Measurements from ENCODE around the gene NAPA.

Gene NAPA

DNA sequence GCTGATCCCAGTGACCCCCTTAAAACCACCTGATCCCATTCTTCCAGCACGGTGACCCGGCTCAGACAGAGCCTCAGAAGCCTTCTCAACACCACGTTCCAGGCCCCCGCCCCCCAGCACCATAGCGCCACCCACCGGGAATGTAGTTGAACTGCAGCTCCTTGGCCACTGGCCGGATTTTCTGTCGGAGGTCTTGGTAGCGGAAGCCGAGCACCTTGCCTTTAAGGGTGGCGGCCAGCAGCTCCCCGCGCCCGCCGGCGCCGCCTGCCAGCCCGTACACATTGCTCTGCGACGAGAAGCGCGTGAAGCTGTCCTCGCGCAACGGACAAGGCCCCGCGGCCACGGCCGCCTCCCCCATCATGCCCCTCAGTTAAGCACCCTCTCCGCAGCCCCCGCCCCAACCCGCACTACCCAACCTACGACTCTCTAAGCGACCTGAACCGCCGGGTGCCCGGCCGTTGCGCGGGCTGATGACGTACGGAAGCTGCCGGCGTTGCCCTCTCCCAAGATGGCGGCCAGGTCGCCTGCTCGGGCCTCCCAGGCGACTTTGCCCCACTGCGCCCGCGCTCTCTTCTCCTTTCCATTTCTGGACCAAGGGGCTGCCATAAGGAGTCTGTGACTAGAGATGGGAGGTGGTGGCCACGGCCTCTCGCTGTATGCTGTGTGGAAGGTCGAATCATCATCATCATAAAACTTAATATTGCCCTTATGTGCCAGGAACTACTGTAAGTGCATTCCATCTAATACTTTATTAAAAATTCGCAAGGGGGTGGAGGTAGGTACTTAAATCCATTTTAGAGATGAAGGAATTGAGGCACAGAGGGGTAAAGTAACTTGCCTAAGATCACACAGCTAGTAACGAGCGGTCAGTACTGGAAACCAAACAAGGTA, 30.8 kb downstream of the NAPA start, which contains the start of gene KPTN:
Gene KPTN, minus strand, starts transcription at position 420 of the 891 bp plus-strand sequence. Its CDS starts 59 bp downstream, at position 361.
- DNase-seq = peak; percentile 94

DNA sequence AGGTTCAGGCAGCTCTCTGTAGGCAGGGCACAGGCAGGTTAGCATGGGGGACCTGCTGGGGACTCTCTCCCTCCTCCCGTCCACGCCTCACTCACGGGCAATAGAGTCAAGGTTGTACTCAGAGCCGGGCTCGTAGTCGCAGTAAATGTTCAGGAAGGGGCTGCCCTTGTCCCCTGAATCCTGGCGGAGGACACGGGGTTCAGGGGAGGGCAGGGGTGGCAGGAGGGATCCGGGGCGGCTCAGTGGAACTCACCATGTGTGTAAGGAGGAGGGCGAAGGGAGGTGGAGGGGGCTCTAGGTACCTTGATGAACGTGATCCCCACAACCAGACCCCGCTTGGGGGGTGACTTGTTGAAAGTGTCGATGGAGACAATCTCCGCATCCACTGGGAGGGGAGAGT, 31.7 kb downstream of the NAPA start:
- DNase-seq = no peak

DNA sequence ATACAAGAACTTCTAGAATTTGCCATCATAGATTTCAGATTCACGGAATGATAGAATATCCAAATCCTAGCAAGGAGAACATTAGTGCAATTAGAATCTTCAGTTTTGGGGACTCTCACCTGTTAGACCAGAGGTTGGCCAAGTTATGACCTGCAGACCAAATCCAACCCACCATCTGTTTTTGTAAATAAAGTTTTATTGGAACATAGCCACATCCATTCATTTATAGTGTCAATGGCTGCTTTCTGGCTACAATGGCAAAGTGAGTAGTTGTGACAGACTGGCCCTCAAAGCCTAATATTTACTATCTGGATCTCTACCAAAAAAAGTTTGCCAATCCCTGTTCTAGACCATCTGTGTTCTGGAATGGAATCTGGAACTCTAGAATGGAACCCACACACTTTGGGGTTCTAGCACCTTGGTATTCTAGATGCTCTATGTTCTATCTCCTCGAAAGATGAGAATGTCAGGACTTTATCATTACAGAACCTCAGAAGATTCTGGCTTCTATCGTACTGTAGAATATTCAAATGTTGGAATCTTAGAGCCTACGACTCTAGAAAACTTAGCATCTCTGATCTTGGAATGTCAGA, 33.3 kb downstream of the NAPA start:
- DNase-seq = no peak

DNA sequence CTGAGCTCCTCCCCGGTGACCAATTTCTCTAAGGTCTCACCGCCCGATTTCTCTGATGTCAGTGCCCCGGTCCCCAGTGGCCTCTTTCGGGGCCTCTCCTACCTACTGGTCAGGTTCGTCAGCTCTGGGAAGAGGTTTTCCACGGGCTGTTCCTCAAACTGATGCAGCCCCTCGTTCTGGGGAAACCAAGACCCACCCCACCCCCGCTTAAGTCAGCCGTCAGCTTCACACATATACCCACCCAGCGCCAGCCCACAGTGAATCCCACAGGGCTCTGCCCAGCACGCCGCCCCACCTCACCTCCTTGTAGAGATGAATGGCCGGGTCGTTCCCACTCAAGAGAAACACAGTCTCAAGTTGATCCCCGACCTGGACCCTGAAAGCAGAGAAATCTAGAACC, 34.2 kb downstream of the NAPA start:
- DNase-seq = no peak

DNA sequence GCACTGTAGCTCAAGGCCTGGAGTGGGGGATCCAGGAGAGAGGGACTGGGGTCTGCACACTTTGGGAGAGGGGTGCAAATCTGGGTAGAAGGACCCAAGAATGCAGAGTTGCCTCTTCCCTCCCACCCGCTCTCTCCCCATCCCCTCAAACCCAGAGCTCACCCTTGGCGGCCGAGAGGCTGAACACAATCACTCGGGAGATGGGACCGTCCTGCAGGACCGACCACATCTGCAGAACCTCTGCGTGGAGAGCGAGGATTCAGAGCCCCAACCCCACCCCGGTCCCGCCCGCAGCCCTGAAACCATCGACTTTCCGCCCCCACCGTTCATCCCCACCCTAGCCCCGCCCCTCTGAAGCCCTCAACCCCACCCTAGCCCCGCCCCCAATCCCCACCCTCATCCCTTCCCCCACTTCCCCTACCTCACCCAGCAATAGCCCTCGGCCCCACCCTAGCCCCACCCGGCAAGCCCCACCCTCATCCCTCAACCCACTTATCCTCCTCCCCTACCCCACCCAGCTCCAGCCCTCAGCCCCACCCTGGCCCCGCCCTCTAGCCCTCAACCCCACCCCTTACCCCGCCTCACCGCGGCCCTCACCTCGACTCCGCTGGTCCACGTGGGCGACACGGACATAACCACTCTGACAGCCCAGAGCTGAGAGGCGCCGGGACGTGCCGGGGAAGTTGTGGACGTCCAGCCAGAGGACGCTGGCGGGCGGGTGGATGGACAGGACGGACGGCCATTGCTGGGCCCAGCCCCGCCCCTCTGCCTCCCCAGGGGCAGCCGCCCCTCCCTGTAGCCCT, 35.0 kb downstream of the NAPA start:
- DNase-seq = no peak

DNA sequence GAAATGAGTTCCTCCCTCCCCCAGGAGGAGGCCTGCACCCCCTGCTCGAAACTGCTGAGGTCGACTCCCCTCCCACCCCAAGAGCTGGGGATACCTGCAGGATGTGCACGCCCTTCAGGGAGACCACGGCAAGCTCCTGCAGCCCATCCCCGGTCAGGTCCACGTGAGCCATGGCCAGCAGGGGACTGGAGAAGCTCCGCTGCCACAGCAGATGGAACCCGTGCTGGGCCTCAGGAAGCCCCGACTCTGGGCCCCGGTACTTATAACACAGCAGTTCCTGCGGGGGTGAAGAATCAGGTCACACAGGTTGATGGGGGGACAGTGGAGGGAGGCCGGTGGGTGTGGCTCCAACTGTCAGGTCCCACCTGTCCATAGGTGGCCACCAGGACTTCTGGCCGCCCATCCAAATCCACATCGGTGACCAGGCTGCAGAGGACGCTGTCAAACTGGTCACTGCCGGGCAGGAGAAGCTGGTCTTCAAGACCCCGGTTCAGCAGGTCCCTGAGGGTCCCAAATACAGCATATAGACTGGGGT, 38.4 kb downstream of the NAPA start:
- DNase-seq = no peak

DNA sequence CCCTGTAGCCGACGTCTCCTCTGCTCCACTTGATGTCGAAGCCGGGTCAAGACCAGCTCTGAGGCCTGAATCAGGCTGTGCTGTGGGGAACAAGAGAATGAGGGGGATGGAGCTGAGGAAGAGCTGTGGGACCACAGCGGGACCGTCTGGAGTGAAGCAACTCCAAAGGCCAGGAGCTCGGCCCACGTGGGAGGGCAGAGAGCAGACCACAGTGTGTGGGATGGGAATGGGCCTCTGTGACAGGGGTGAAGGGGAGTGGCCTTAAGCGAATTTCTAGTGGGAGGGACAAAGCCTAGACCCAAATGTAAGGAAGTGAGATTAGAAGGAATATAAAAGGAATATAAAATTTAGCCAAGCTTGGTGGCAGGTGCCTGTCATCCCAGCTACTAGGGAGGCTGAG, 39.4 kb downstream of the NAPA start:
- DNase-seq = peak; percentile 44

DNA sequence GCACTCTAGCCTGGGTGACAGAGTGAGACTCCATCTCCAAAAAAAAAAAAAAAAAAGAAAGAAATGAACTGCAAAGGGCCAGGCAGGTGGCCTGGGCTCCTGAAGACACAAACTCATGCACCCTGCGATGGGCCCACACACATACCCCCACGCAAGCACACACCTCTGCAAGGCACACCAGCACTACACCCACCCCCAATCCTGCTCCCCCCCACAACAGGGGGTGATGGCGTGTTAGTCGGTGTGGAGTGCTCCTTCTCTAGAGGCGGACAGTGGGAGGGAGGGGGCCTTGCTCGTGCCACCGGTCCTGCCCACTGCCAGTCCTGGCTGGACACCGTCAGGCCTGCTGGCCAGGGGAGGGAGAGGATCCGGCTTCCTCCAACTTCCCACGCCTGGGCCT, 41.5 kb downstream of the NAPA start:
- no peak for DNase-seq

DNA sequence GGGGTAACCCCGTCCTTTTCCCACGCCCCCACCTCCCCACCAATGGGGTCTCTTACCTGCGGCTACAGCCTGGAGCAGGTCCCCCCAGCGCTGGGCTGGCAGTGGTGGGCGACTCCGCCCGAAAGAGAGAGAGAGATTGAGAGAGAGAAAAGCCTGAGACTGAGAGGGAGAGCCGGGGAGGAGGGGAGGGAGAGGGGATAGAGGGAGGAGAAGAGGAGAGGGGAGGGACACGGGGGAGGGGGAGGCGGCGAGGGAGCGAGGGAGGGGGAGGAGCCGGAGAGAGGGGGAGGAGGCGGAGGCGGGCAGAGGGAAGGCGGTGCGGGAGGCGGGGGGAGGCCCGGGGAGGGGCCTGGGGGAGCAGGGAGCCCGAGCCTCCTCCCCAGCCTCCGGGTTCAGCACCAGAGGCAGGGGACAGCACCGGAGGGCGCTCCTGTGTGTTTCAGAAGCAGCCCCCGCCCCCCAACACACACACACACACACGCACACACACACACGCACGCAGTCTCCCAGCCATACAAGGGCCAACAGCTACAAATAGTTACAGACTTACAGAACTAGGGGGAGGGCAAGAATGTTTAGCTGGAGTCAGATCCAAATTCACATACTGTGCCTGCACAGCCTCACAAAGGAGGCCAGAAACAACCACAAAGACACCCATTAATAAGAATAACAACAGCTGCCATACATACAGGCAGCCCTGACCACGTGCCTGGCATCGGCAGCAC, 43.0 kb downstream of the NAPA start, which contains the start of gene SLC8A2:
Gene SLC8A2, minus strand, starts transcription at position 161 of the 725 bp plus-strand sequence. CDS start 5,490 bp downstream, outside the sequence.
- peak; percentile 28 for DNase-seq

DNA sequence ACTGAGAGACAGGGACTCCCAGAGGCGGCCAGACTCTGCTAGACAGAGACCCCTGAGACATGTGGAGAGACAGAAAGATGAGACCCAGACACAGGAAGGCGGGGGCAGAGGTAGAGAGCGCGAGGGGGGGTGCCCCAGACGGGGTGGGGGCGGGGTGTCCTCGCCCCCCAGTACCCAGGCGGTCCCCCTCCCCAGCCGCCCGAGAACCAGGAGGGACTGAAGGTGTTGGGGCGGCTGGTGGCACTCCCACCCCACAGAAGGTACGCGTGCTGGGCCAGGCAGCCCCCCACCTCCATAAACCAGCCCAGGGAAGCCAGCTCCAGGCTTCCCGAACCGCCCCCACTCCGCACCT, 43.5 kb downstream of the NAPA start:
- no peak for DNase-seq

DNA sequence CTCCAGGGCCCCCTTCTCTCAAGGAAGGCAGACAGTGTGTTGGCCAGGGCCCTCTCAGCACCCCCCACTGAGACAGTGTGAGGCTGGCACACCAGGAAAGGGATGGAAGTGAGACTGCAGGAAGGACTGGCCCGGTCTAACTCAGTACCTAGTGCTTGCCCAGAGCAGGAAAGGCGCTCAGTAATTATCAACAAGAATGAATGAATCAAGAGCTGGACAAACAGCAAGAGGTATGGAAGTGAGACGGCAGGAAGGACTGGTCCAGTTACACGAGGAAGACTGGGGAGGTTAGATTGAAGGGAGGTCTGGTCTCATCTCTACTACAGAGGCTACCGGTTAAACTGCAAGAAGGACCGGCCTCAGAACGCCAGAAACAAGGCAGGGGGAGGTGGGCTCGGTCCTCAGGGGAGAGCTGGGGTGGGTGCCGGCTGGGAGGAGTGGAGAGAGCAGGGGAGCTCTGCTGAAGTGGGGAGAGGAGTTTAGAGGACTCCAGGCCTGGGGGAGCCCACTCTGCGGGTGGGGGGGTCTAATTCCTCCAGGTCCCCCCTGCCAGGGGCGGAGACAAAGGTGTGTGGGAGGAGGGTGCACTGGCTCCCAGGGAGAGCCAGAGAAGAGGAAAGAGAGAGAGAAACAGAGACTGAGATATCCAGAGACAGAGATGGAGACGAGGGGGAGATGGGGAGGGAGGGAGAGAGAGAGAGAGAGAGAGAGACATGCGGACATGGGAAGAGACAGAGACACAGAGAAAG, 44.2 kb downstream of the NAPA start:
- no peak for DNase-seq

DNA sequence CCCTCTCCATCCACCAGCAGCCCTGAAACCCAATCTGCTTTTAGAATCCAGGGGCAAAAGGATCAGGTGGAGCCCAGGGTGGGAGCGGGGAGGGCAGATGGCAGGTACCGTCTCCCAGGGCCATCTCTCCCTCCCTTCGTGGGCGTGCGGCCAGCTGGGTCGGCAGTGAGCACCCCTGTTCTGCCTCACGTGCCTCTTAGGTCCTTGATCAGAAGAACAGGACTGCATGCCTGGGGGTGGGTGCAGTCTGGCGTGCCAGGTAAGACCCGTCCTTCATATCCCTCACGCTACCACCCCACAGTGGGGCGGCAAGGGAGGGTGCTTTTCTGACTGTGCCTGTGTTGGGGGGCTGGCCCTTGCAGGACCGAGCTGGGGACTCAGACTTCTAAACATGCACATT, 45.1 kb downstream of the NAPA start:
- DNase-seq = no peak

DNA sequence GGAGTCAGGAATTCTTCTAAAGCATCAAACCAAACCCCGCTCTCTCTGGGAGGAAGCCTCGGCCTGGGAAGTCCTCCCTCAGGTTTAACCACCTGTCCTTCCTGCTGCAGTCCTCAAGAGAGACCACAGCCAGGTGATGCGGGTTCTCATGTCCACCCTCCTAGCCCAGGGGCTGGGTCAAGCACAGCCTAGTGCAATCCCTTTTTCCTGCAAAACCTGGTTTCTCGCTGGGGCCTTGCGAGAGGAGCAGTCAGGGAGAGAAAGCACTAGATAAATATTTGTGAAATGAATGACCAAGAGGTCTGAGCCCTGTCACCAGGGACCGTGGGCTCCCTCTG, 45.5 kb downstream of the NAPA start:
- no peak for DNase-seq

DNA sequence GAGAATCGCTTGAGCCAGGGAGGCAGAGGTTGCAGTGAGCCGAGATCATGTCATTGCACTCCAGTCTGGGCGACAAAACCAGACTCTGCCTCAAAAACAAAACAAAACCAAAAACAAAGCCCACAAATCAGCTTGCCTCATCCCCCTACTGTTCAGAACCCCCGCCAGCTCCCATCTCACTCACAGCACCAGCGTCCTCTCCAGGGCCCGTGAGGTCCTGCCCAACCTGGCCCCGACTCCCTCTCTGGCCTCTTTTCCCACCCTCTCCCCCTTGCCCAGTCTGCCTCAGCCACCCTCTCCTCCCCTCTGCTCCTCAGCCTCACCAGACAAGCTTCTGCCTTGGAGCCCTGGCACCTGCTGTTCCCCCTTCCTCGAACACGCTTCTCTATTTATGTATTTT, 46.9 kb downstream of the NAPA start:
- DNase-seq = no peak

DNA sequence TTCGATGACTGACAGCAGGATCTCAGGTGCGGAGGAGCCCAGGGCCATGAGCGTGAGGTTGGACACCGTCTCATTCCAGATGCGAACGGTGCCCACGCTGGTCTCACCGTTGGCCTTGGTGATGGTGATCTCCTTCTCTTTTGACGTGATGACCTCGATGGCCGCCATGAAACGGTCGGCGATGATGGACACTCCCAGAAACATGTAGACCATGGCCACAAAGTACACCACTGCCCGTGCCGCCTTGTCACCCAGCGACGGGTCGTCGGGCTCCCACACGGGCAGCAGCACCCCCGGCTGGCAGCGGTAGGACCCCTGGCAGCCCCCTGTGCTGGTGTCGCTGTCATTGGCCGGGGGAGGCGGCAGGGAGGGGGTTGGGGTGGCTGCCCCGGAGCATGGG, 48.9 kb downstream of the NAPA start:
- DNase-seq = no peak

DNA sequence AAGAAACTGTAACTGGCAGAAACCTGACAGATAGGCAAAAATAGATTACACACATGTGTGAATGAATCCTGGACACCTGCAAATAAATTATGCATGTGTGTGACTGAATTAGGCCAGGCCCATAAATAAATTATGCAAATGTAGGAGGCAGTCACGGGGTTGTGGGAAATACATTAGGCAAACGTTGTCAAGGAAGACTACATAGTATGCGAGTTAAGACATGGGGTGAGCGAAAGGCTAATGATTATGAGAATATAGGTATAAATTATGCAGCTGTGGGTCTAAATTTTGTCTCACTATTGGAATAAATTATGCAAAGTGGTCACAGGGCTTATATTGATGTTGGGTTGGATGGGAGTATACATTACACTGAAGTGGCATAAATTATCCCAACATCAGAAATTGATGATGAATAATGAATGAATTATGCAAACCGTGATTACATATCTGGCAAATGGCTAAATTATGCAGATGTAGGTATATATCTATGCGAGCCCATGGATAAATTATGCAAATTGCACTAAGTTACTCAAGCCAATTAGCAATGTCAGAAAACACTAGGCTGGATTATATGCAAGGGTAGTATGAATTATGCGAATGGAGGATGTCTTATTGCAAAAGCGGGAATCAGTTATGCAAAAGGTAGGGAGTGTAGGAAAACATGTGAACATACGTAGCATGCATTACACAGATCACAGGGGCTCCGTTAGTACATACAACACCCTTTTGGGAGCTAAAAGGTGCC, 50.0 kb downstream of the NAPA start:
- no peak for DNase-seq

DNA sequence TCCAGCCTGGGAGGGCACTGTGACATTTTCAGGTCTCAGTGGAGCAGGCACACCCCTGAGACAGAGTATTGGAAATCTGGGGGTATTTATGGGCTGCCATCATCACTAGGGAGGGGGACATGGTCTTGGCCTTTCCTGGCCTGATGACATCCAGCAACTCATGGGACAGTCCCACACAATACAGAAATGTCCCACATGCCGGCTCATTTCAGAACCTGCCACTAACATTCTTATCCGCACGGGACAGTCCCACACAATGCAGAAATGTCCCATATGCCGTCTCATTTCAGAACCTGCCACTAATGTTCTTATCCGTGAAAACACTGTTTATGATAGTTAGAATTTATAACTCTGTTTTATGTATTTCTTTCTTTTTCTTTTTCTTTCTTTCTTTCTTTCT, 53.0 kb downstream of the NAPA start:
- DNase-seq = no peak

DNA sequence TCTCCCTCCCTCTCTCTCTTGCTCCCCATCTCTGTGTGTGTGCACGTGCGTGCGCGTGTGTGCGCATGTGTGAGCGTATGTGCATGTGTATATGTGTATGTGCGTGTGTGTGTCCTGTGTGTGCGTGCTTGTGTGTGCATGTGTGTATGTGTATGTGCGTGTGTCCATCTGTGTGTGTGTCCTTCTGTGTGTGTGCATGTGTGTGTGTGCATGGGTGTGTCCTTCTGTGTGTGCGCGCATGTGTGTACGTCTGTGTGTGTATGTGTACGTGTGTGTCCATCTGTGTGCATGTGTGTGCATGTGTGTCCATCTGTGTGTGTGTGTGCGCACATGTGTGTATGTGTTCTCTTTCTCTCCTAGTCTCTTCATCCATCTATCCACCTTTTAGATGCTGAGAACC, 55.4 kb downstream of the NAPA start:
- DNase-seq = no peak

DNA sequence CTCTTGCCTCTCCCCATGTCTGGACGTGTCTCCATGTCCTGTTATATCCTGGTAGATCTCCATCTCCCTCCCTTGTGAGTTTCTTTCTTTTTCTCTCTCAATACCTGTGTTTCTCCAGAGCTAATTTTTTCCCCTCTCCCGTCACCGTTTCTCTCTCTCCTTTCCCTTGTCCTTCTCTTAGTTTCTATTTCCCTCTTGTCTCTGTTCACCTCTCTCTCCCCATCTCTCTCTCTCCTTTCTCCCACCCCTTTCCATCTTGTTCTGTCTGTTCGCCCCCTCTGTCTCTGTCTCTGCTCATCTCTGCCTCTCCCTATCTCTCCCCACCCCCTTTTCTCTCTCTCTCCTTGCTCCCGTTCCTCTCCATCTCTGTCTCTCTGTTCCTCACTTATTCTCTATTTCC, 56.2 kb downstream of the NAPA start:
- no peak for DNase-seq

DNA sequence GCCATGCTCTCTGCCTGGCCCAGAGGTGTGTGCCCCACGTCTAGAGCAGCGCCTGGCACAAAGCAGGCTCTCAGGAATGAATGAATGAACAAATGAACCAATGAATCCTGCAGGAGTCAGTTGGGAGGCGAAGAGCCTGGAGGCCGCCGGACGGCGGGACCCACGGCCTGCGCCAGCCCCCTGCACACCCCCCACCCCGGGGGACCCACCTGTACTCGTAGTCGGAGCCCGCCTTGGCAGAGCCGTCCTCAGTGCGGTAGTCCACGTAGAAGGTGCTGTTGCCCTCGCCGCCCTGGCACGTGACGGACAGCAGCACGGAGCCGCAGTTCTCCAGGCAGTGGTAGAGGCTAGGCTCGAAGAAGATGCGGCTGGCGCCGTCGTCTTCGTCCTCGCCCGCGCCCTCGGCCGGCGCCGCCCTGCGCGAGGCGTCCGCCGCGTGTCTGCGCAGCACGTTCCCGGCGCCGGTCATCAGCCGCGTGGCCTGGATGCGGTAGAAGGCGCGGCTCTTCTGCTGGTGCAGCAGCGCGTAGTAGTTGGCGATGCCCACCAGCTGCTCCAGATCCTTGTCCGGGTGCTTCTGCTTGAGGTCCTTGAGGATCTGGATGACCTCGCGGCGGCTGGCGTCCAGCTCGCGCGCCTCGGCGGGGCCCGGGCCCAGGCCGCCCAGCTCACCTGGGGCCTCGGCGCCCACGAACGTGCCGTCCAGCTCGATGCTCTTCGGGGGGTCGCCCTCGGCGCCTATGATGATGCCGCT, 58.0 kb downstream of the NAPA start:
- no peak for DNase-seq

DNA sequence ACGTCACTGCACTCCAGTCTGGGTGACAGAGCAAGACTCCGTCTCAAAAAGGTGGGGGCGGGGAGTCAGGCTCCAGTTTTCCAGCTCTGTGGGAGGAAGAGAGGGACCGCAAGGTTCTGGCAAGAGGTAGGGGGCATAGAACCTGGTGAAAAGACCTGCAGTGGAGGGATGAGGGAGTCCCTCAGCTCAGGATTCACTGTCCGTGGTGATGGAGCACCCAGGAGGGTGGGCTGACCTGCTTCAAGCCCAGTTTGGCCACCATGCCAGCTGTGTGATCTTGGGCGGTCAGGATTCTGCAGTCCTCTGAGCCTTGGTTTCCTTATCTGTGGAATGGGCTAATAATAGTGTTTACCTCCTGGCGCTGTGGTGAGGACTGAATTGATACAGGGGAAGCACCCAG, 64.4 kb downstream of the NAPA start:
- no peak for DNase-seq
